ENCODE results near the gene WDFY3. TPM values are rescaled to one million over a fixed set of nuclear protein-coding genes. Genes with fewer than 3 reads are reported as not detected.

WDFY3 gene
- total RNA-seq, 4 donors from 2014 or later: 31.7 to 139 (median 65.2) TPM

GRCh38 chr4:84899616-84900015 lies 66.9 kb downstream of the WDFY3 start:
- no peaks in the 10 kb centered on the region for H3K27me3 ChIP-seq
- H3K4me3 ChIP-seq: no peak overlapping the region
- H3K27ac ChIP-seq: no peak overlapping the region
- no peak for TF ChIP-seq POLR2A (IDR thresholded peaks at IDR 0.05)
- TF ChIP-seq, protein P1, sequence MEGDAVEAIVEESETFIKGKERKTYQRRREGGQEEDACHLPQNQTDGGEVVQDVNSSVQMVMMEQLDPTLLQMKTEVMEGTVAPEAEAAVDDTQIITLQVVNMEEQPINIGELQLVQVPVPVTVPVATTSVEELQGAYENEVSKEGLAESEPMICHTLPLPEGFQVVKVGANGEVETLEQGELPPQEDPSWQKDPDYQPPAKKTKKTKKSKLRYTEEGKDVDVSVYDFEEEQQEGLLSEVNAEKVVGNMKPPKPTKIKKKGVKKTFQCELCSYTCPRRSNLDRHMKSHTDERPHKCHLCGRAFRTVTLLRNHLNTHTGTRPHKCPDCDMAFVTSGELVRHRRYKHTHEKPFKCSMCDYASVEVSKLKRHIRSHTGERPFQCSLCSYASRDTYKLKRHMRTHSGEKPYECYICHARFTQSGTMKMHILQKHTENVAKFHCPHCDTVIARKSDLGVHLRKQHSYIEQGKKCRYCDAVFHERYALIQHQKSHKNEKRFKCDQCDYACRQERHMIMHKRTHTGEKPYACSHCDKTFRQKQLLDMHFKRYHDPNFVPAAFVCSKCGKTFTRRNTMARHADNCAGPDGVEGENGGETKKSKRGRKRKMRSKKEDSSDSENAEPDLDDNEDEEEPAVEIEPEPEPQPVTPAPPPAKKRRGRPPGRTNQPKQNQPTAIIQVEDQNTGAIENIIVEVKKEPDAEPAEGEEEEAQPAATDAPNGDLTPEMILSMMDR (IDR thresholded peaks at IDR 0.05): no peak
- DNase-seq: no peak
- H3K9me3 ChIP-seq: no peaks in the 10 kb centered on the region
- no peaks in the 10 kb centered on the region for H3K36me3 ChIP-seq
- H3K4me1 ChIP-seq: no peaks in the 10 kb centered on the region

GRCh38 chr4:84897516-84897915 lies 69.0 kb downstream of the WDFY3 start:
- Histone ChIP-seq H3K4me3 (no peak overlapping the region), H3K9me3 (no peaks in the 10 kb centered on the region), H3K27me3 (no peaks in the 10 kb centered on the region), H3K36me3 (no peaks in the 10 kb centered on the region), H3K27ac (no peak overlapping the region), H3K4me1 (no peaks in the 10 kb centered on the region)
- no peak for DNase-seq
- no peak for TF ChIP-seq POLR2A (IDR thresholded peaks at IDR 0.05)
- TF ChIP-seq, protein P1 (IDR thresholded peaks at IDR 0.05): no peak

DNA sequence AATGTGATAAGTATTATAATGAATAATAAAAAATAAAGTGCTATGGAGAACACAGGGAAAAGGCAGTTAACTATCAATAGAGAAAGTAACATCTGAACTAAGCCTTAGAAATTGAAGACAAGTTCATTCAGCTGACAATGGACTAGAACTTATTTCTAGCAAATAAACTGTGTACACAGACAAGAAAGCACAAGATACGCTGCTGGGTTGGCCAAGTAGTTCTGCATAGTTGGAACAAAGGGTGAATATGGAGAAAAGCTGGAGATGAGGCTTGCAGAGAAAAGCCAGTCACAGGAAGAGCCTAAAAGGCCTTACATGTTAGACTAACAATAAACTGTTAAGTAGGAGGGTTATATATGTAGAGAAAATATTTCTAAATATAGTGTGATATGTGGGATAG lies 71.2 kb downstream of the WDFY3 start:
- TF ChIP-seq POLR2A (IDR thresholded peaks at IDR 0.05): no peak
- TF ChIP-seq, protein P1 (IDR thresholded peaks at IDR 0.05): no peak
- Histone ChIP-seq H3K27ac (no peak overlapping the region), H3K9me3 (no peaks in the 10 kb centered on the region), H3K36me3 (no peaks in the 10 kb centered on the region), H3K4me3 (no peak overlapping the region), H3K27me3 (no peaks in the 10 kb centered on the region), H3K4me1 (no peaks in the 10 kb centered on the region)
- no peak for DNase-seq

DNA sequence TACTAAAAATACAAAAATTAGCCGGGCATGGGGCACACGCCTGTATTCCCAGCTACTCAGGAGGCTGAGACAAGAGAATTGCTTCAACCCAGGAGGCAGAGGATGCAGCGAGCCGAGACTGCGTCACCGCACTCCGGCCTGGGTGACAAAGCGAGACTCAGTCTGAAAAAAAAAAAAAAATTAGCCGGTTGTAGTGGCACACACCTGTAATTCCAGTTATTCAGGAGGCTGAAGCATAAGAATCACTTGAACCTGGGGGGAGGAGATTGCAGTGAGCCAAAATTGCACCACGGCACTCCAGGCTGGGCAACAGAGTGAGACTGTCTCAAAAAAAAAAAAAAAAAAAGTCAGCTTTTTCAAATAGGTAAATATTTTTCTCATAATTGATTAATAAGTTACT lies 71.9 kb downstream of the WDFY3 start:
- Histone ChIP-seq H3K27ac (no peak overlapping the region), H3K9me3 (no peaks in the 10 kb centered on the region), H3K27me3 (no peaks in the 10 kb centered on the region), H3K36me3 (no peaks in the 10 kb centered on the region), H3K4me3 (no peak overlapping the region), H3K4me1 (no peaks in the 10 kb centered on the region)
- TF ChIP-seq, protein P1 (IDR thresholded peaks at IDR 0.05): no peak
- TF ChIP-seq POLR2A (IDR thresholded peaks at IDR 0.05): no peak
- DNase-seq: no peak

GRCh38 chr4:84892950-84893349 lies 73.5 kb downstream of the WDFY3 start:
- no peaks in the 10 kb centered on the region for H3K4me1 ChIP-seq
- H3K4me3 ChIP-seq: no peak overlapping the region
- TF ChIP-seq, protein P1 (IDR thresholded peaks at IDR 0.05): no peak
- TF ChIP-seq POLR2A (IDR thresholded peaks at IDR 0.05): no peak
- H3K27me3 ChIP-seq: no peaks in the 10 kb centered on the region
- H3K27ac ChIP-seq: no peak overlapping the region
- no peaks in the 10 kb centered on the region for H3K9me3 ChIP-seq
- H3K36me3 ChIP-seq: no peaks in the 10 kb centered on the region
- no peak for DNase-seq

GRCh38 chr4:84887824-84888223 lies 78.7 kb downstream of the WDFY3 start:
- no peak overlapping the region for H3K27ac ChIP-seq
- H3K36me3 ChIP-seq: no peaks in the 10 kb centered on the region
- TF ChIP-seq POLR2A (IDR thresholded peaks at IDR 0.05): no peak
- TF ChIP-seq, protein P1 (IDR thresholded peaks at IDR 0.05): no peak
- no peak for DNase-seq
- H3K4me3 ChIP-seq: no peak overlapping the region
- H3K4me1 ChIP-seq: no peaks in the 10 kb centered on the region
- no peaks in the 10 kb centered on the region for H3K27me3 ChIP-seq
- H3K9me3 ChIP-seq: no peaks in the 10 kb centered on the region

Measured in Peyer's patch (tissue), 4 donors.